ENCODE measurements around the gene PCP4L1.
"Not testable (repeated sequence)": the region's sequence is repeated elsewhere in the genome, so short reads cannot be mapped to it uniquely, and the experiment has no call there.

PCP4L1 gene

DNA sequence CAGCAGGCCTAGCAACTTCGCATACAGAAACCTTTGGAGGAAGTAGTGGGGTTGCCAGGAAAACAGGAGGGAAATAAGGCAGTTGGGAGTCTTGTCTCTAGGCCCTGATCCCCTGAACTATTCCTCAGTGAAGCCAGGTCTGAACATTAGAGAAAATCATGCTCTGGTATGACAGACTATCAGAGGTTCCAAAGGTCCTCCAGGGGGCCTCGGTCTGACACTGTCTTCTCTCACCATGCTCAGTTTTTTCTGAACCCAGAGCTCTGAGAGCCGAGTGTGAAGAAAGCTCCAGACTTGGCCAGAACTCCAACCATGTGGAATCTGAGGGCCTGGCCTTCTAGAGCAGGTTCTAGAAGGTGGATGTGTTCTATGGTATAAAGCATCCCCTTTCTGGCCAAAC, 28.6 kb upstream of the PCP4L1 start:
- no peak for DNase-seq

DNA sequence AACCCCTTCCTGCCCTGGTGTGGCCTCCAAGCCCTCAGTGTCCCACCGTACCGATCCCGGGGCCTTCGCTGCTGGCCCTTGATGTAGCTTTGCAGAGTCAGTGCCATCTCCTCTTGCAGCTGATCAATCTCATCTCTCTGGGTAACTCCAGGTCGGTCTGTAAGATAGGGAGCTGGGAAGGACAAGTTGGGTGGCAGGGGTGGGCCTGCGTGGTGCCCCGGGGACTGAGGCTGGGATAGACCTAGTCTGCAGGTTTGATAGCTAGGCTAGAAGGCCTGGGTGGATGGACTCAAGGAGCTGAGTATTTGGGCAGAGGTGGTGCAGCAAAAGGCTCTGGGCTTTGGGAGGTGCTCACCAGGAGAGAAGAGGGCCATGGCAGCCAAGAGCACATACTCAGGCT, 27.8 kb upstream of the PCP4L1 start:
- DNase-seq, result no peak

DNA sequence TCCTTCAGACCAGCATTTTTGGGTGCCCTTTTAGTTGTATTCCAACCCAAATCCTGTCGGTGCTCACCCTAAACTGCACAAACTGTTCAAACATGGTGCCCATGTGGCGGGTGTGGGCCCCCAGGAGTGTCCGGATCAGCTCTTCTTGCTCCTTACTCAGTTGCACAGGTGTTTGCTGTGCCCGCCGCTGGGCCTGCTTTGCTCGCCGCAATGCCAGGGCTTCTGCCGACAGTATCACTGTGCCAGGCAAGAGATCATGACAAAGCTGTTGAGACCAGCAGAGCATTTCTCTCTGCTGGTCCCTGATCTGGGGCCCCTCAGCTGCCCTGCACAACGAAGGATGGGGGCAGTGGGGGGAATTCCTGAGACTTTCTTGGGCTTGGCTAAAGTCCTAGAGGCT, 25.4 kb upstream of the PCP4L1 start:
- DNase-seq, result no peak

DNA sequence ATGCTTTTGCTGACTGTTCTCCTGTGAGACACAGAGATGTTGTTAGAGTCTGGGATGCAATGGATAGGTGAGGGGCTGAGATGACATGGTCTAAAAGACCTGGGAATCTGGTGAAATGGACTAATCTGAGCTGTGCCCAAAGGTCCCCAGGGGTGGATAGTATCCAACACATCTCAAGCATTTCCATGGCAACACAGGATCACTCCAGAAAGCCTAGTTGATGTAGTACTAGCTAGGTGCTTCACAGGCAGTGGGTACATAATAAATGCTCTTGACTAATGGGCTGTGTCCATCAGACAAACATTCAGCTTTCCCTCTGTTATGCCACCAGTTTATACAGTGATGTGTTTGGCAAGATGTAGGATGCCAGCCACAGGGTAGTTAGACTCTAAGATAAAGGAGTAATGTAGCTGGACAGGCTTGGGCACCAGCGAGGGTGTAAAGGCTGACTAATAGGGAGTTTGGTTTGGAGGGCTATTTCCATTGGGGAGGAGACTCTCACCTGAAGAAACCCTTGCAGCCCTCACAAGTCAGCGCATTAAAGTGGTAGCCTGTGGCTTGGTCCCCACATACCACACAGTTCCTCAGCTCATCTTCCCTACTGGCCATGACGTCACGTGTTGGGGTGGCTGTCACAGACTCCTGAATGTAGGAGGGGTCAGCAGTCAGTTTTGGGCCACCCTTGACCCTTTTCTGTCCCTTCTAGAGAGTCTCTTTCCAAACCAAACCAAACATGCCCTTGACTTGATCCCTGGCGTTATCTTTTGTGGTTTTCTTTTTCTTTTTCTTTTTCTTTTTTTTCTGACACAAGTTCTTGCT, 22.4 kb upstream of the PCP4L1 start:
- DNase-seq, result no peak

DNA sequence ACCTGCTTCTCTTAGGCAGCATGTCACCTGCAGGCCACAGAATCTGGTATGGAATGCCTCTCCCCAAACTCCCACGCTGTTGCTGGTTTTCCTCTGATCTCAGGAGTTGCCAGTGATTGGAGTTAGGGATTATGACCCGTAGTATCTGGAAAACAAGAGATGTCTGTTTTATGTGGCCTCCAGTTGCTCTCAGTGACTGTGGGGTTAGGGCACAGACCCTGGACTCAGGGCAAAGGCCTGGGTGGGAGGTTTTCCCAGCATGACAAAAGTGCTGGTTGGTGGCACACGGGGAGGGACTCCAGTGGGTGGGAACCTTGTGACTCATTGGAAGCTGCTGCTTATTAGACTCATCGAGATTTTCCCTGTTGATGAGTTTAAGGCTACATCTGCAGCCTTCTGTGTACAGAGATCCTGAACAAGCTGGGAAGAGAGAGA, 20.5 kb upstream of the PCP4L1 start, which contains the start of gene NR1I3:
TSS of gene NR1I3 (minus strand) at position 165 of the 435 bp plus-strand sequence. CDS start 1,638 bp downstream, outside the sequence.
- DNase-seq, result no peak

DNA sequence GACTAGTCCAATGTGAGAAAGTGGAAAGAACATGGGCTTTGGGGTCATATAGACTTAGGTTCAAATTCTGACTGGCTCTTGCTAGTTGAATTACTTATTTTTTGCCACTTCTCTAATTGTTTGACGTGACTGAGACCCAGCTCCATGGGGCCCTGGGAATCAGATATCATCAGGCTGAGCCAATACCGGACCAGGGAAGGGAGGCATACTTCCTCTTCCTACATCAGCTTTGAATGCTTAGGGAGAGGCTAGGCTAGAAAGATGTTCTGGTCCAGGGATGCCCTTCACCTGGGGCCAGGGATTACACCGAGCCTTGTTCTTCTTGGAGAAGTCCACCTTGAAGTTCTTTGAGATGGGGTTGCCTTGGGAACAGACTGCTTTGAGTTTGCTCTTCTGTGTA, 16.9 kb upstream of the PCP4L1 start:
- no peak for DNase-seq

DNA sequence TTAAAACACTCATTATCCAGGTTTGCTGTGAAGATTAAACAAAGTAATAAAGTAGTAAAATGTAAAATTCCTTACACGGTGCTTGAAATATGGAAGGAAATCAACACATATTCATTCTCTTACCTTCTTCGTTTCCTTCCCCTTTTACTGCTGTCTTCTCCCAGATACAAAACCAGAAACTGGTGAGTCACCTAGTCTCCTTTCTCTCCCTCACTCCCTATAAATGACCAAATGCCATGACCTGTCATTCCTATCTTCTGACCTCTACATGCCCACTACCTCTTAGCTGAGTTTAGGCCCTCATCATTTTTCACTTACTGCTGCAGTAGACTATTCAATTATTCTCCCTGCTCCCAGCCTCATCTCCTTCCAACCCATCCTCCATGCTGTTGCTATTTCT, 16.2 kb upstream of the PCP4L1 start:
- DNase-seq, result no peak

DNA sequence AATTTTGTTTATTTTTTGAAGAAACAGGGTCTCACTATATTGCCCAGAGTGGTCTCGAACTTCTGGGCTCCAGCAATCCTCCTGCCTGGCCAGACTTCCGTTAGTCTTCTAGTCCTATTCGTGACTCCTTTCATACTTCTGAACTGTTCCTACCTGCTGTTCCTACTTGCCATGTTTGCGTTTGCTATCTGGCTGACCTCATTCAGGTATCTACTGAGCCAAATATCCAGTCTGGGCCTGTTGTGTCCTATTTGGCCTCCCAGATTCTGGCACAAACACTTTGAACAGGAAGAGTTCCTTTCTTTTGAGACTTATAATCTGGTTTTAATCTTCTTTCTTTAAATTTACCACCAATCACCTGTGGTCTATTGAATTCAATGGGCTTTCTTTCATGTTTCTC, 13.7 kb upstream of the PCP4L1 start:
- DNase-seq, result no peak

DNA sequence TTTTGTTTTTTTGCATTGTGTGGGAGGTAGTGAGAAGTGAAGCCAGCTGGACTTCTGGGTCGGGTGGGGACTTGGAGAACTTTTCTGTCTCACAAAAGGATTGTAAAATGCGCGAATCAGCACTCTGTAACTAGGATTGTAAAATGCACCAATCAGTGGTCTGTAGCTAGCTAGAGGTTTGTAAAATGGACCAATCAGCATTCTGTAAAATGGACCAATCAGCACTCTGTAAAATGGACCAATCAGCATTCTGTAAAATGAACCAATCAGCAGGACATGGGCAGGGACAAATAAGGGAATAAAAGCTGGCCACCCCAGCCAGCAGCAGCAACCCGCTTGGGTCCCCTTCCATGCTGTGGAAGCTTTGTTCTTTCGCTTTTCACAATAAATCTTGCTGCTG, 8.4 kb upstream of the PCP4L1 start:
- not testable (repeated sequence) for DNase-seq

DNA sequence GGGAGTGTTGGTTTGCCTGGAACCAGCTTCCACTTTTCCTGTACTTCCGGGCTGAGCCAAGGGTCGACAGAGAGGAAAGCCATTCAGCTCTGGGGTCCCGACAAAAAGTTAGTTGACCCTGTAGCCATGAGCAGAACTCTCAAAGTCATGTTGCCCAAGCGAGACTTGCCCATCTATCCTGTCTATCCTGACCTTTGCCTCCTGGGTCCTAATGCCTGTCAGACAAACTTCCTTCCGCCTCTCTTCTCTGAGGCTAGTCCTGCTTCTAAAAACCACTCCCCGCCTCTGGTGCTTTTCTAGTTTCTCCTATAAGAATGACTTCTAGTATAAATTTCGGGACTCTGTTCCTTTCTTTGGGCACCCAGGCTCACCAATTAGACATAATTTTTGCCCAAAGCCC, 7.7 kb upstream of the PCP4L1 start:
- DNase-seq, result no peak

DNA sequence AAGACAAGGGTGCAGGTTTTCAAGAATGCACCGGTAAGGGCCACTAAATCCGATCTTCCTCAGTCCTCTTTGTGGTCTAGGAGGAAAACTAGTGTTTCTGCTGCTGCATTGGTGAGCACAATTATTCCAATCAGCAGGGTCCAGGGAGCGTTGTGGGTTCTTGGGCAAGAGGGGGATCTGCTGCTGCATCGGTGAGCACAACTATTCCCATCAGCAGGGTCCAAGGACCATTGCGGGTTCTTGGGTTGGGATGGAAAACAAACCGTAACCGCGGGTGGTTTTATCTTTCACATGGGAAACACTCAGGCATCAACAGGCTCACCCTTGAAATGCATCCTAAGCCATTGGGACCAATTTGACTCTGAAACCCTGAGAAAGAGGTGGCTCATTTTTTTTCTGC, 7.0 kb upstream of the PCP4L1 start:
- no peak for DNase-seq

DNA sequence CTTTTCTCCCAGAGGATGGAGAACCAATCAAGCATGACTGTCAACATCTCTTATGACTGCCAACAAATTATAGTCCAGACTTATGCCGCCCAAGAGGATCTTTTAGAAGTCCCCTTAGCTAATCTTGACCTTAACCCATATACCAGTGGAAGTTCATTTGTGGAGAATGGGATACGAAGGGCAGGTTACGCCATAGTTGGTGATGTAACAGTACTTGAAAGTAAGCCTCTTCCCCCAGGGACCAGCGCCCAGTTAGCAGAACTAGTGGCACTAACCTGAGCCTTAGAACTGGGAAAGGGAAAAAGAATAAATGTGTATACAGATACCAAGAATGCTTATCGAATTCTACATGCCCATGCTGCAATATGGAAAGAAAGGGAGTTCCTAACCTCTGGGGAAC, 3.2 kb upstream of the PCP4L1 start:
- DNase-seq, result not testable (repeated sequence)

DNA sequence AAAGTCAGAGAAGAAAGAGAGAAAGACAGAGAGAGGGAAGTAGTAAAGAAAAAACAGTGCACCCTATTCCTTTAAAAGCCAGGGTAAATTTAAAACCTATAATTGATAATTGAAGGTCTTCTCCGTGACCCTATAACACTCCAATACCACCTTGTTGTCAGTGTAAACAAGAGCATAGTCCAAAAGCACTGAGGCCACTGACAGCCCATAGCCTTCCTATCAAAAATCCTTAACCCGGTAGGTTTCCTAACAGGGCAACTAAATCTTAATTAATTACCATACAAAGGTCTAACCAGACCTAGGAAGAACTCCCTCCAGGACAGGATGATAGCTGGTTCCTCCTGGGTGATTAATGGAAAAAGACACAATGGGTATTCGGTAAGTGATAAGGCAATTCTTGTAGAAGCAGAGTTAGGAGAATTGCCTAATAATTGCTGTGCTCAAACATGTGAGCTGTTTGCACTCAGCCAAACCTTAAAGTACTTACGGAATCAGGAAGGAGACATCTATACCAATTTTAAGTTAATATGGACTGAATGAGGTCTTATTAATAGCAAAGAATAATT, 2.5 kb upstream of the PCP4L1 start:
- not testable (repeated sequence) for DNase-seq

DNA sequence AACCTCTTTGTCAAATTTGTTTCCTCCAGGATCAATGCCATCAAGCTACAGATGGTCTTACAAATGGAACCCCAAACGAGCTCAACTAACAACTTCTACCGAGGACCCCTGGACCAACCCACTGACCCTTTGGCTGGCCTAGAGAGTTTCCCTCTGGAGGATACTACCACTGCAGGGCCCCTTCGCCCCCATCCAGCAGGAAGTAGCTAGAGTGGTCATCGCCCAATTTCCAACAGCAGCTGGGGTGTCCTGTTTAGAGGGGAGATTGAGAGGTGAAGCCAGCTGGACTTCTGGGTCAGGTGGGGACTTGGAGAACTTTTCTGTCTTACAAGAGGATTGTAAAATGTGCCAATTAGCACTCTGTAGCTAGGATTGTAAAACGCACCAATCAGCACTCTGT, 1.4 kb upstream of the PCP4L1 start:
- not testable (repeated sequence) for DNase-seq

DNA sequence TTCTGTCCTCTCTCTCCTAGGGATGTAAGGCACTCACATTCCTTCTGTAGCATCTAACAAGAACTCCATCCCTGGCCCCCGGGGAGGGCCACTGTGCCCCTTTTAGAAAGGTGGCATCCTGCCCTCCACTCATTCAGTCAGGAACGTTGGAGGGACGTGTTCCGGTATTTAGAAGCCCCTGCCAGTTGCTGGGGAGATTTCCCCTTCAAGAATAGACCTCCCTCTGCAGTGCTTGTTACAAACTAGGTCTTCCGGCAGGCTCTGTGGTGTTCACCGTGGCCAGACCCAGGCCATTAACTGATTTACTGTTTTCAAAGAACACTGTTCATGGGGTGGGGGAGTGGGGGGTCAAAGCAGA, 779 bp downstream of the PCP4L1 start:
- no peak for DNase-seq

DNA sequence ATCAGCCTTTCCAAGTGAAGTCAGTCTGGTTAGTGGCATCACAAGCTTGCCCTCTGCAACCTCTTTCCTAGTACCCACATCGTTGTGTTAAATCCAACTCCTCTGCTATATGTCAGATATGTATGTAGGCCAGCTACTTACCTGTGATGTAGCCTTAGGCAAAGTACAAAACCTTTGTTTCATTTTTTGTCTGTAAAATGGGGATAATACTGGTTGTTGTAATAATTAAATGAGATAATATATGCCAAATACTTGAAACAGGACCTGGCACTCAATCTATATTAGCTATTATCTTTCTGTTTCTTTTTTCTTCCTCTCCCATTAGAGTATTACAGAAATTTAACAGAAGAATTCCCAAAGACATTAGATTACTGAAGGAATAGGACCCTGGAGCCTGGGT, 1.2 kb downstream of the PCP4L1 start:
- DNase-seq, result no peak

DNA sequence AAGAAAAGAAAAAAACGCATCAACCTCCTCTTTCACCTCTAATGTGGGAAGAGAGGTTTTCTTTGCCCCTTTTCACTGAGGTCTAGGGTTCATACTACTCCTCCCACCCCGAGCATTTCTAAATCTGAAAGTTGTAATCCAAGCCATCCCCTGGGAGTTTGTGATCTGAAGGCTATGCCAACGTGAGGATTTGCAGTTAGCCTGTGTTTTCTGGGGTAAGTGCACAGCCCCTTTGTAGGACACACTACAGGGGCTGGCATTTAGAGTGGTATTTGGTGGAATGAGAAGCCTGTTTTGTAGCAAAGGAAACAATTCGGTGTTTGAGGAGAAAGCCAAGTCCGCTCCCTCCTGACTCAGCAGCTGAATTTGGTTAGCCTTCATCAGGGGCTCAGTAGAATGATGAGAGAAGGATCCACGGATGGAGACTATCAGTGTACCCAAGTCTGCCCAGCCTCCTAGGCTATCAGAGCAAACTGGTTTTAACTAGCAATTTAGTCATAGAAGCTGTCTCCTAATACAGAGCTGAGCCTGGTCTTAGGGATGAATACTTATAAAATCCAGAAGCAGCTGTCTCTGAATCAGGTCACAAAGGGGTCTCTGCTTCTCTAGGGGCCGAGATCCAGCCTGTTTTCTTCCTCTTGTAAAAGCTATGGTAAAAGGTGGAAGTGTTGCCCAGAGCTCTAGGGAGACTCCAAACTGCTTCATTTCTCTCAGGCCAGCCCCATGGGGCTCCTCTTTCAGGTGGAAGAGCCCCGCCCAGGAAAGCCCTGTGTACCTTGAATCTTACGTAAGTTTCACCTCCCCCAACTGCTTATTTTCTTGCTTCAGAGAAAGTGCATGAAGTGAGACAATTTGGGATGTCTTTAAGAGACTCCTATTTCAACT, 2.1 kb downstream of the PCP4L1 start:
- DNase-seq, result no peak

DNA sequence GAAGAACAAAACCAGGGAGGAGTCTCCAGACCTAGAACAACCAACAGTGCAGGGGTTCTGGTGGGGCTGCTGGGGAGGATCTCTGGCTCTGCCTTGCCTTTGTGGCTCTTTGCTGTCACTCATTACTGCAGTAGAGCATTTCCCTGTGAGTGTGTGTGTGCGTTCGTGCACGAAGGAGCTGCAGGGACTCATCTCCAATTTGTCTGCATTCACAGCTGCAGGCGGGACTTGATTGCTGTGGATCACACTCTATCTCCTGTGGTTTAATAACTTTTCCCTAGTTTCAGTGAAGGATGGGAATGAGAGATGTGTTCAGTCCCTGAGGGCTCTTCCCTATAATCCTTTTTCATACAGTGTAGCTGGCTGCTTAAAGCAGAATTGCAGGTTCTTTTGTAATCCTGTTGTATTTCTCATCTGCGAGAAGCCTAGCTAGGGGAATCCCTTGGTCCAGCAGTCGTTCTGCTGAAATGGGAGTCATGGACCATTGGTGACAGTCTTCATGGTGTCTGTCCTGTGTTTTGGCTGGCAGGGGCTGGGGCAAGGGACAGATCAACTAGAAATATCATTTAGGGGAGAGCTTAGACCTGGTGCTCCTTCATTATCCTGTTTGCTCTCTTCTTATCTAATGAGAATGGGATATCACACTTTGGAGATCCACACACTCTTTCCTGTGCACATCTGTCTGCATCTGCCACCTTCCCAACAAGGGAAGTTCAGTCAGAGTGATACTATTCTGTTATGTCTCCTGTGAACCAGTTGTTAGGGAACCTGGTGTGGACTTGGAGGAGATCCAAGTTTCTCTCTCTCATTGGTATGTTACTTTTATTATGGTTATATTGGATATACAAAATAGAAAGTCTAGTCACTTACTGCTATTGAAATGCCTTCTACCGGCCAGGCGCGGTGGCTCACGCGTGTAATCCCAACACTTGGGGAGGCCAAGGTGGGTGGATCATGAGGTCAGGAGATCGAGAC, 3.0 kb downstream of the PCP4L1 start:
- DNase-seq, result no peak

DNA sequence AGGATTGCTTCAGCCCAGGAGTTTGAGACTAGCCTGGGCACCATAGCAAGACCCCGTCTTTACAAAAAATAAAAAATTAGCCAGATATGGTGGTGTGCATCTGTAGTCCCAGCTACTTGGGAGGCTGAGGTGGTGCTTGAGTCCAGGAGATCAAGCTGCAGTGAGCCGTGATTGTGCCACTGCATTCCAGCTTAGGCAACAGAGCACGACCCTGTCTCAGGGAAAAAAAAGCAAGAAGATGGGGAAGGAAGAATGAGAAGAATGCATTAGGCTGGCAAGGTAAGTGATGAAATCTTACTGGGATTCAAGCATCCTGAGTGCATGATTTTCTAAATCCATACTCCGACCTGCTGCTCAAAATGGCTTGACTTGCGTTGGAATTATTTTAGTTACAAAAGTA, 6.8 kb downstream of the PCP4L1 start:
- DNase-seq, result no peak

DNA sequence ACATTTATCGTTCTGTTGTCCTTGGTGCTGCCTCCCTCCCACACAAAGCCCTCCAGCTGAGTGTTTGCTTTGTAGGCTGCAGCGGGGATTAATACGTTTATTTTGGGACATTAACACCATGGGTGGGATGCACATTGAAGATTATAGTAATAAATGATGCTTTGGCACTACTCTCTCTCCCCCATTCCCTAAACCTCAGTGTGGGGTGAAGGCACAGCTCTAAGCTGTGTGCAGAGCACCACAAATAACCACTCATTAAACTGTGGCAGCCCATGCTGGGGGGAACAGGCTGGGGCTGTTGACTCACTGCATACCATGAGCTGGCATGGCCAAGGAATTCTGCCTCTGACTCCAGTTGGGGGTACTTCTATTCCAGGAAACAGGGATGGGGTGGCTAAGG, 7.7 kb downstream of the PCP4L1 start:
- no peak for DNase-seq

DNA sequence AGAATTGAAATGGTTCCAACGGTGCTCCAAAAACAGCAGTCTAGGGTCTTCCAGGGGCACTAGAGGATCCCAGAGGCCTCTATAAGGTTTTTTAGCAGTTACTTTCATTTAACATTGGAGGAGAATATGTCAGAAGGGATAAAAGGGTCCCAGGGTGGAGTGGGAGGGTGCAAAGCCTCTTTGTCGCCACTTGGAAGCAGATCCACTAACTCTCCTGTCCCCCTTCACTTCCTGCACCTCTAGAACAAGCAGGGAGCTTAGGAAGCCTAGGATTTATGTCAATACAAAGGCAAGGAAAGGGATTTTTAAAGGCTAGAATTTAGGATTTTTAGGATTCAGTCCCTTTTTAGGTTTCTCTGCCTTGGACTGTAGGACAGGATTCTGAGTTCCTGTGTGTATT, 8.3 kb downstream of the PCP4L1 start:
- DNase-seq, result no peak

DNA sequence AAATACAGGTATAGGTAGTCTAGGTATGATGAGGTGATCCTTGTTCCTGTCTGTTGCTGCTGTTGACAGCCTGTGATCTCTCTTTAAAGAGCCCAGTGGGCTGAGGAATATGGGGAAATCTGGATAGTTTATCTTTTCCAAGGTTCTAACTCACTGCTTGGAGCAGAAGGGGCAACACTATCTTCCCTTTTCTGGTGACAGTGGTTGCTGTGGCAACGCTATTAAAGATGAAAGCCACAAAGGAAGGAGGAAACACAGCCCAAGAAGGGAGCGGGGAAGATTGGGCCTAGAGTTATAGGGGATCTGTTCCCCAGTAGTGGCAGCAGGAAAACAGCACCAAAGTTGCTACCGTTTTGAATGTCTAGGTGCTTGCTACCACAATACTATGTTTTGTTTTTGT, 8.8 kb downstream of the PCP4L1 start:
- DNase-seq, result no peak

DNA sequence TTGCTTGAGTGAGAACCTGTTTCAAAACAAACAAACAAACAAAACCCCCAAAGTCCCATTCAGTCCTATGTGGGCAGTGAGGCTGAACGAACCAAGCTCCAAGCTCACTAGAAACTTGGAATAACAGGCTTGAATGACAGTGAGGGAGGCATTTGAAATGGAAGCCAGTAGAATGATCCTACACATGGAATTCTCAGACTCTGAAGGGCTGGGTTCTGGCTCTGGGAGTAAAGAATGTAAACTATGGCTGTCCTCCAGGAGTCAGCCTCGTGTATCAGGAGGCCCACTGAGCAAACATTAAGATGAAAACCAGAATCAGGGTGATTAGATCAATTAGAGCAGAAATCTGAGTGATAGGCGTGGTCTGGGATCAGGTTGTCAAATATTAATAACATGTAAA, 14.9 kb downstream of the PCP4L1 start:
- DNase-seq, result no peak
